Amygdala (tissue), 56 donors: ENCODE data around the gene CPED1.

Experiments used
- DNase-seq, 56 donors: peaks; one replicate each; lab custom pipeline; 2025; lab: John Stamatoyannopoulos, UW

The CPED1 gene

DNA sequence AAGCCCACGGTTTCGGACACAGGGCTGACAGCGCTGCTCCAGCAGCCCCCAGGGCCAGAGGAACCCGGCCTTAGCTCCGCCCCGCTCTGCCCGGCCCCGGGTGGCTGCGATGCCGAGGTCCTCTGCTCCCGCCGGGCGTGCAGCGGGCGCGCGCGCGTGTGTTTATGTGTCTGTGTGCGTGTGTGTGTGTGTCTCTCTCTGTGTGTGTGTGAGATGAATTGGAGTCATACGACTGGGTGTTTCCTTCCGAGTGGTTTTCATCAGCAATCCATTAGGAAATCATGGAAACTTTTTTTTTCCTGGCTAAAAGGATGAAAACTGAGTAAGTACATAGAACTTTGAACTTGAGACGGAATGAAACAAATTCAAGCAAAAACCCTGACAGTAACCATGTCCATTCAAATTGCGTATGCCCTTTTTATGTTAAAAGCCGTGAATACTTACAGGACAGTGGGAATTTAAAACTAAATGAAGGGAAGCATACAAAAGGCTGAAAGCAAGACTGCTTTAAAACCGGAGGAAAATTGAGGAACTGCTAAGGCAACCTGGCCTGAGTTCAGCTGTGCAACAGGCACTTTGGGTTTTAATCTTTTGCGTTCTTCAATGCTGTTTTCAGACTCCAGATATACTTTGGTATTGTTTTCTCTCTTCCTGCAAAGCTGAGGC lies at the start of gene CPED1:
Gene CPED1 (plus strand): TSS at position 121 of the 666 bp plus-strand sequence. CDS start 911 bp downstream, outside the sequence.
- DNase-seq, result peak in 39 of 56 donors; percentile 4 to 64 (median 24)

DNA sequence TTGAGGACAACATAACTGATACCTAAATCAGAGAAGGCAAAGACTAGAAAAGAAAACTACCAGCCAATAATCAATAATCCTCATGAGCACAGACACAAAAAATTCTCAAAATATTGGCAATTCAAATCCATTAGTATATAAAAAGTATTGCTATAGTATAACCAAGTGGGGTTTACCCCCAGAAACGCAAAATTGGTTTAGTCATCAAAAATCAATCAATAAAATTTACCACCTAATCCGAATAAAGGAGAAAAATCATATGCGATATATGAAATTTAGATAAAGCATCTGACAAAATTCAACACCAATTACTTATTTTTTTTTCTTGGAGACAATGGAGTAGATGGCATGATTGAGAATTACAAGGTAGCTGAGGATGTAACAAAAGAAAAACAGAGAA lies 49.2 kb upstream of the CPED1 start:
- DNase-seq, result no peak

DNA sequence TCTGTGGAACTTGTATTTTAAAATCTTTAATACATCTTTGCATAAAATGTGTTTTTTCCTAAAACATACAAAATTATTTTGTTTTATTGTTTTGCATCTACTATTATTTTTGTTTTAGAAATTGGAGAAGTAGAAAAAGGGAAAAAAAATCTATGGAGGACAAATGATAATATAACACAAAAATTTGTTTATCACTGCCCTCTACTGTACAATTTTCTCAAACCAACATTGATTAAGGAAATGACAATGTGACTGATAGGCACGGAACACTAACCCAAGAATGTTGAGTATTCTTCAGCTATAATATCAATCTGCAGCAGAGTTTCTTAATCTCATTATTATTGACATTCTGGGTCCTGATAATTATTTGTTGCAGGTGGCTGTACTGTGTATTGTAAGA lies 47.4 kb upstream of the CPED1 start:
- no peak for DNase-seq

DNA sequence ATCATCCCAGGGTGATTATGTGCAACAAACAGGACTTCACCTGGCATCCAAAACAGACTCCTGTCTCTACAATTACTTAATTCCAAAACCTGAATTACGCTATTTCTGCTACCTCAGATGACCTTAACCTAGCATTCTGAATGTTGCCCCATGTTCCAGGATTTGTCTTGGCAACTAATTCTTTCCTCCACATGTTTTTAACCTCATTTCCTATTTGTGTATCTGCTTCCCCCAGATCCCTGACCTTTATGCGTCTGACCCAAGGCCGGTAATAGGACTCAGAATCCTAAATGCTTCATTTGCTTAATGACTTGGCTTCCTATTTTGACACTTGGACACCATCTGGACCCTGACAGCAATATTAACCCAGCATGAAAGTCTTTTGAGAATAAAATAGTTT lies 46.7 kb upstream of the CPED1 start:
- no peak for DNase-seq

DNA sequence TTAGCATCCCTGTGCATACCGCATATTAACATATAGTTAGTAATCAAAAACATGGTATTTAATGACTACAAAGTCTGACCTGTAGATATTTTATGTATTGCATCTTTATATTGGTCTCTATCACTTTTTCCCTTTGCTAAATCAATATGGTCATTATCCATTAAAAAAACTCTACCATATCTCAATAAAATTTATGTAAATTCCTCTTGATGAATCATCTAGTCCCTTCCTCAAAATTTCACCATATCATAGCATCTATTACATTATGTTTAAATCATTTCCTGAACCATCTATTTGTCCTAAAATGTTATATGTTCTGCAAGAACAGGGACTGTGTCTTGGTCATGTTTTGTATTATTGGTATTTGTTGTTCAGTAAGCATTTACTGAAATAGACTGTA lies 45.6 kb upstream of the CPED1 start:
- DNase-seq, result no peak

DNA sequence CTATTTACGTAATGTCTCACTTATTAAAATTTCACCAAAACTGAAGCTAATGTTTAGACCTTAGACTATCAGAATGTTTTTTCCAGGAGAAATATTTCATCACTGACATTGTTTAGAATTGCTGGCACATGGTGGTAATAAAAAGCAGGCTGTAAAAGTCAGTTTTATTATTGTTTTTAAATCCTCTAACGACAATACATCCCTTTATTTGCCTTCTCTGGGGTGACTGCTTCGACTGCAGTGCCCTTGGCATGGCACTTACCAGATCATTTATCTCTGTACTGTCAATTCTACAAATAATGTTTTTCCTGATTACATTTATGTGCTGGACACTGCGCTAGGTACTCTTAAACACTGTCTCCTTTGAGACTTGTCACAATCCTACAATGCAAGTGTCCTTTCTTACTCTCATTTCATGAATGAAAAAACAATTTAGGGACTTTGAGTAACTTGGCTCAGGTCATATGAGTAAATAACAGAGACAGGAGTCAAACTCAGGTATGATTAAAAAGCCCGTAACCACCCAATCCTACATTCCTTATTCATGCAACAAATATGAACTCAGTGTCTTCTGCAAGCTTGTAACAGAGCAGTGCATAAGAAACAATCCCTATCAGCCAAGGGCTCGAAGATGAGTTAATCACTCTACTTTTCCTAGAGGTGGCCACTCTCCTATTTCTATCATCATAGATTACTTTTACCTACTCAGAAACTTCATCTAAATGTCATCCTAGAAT lies 43.5 kb upstream of the CPED1 start:
- DNase-seq, result no peak

DNA sequence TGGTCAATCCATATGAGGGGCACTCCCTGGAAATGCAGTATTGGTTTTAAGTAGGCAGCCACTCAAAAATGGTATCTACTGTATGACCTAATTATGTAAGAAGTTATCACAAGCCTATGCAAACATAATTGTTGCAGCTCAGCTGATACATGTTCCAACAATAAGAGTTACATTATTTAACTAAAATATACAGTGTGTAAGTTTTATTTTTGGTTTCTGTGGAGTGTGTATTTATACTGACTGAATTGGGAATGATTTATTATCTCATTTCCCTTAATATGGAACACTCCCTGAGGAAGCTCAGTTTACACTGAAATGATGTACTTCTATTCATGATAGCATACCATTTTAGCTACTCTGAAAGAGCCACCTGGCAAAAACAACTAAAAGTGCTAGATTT lies 40.5 kb upstream of the CPED1 start:
- no peak for DNase-seq

DNA sequence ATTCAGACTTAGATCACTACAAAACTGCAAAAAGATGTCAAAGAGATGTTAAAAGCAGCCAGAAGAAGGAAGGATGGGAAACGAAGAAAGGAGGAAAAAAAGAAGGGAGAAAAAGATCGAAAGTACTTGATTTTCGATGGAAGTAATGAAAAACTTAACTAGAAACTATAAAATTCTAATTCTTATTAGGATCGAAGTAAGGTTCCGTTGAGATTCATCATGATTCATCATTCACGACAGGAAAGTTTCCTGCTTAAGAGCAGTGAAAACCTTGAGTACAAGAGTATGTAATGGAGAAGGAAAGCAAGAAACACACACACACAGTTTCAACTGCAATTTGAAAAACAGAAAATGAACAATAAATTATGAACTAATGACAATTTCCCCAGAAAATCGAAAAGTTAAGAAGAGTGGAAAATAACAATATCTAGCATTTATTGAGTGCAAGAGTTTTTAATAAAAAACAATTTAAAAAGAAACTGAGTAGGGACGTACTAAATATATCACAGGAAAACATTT lies 39.1 kb upstream of the CPED1 start:
- DNase-seq, result no peak

DNA sequence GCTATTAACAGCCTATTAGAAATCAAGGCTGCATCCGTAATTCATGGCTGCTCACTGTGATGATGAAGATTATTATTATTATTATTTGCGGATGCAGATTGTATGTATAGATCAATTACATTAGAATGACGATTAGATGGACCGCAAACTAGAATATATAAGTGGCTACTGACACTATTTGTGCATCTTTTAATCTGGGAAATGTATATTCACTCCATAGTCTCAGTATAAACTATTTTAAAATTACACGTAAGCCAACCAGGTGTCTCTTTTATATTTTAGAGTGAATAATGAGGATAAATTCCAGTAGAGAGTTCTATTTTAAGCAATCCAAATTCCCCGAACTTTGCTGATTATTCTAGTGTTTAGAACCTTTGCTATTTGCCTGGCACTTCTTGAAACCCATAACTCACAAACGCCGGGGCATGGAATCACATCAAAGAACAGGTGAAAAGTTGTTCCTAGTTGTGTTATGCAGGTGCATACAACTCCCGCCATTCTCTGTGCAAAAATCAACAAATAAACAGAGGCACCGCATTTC lies 38.4 kb upstream of the CPED1 start:
- DNase-seq, result no peak

DNA sequence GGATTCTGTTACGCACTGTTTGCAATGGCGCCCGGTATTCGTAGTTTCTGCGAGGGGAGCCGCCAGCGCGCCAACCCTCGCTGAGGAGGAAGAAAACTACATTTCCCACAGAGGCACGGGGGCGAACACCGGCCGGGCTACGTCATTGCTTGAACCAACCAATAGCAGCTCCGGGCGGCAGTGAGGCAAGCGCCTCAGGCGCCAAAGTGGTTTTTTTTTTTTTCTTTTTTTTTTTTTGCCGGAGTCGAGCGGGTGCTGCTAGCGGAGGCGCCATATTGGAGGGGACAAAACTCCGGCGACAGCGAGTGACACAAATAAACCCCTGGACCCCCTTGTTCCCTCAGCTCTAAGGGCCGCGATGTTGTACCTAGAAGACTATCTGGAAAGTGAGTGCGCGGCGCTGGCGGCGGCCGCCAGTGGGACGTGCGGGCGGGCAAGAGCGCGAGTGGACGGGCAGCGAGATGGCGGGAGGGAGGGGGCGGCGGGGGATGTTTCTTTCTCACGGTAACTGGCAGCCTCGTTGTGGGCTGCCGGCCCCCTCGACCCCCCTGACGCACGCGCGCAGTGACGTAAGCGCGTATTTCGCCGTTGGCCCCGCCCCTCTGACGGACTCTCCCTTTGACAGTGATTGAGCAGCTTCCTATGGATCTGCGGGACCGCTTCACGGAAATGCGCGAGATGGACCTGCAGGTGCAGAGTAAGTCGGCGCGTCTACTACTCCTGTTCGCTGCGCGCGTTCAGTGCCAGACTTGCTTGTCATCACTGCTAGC lies 37.8 kb upstream of the CPED1 start, which contains the start of gene ING3:
Gene ING3 (plus strand): TSS at position 239 of the 770 bp plus-strand sequence. CDS start 120 bp downstream, at position 359.
- peak; percentile 80 to 99 (median 97) for DNase-seq

DNA sequence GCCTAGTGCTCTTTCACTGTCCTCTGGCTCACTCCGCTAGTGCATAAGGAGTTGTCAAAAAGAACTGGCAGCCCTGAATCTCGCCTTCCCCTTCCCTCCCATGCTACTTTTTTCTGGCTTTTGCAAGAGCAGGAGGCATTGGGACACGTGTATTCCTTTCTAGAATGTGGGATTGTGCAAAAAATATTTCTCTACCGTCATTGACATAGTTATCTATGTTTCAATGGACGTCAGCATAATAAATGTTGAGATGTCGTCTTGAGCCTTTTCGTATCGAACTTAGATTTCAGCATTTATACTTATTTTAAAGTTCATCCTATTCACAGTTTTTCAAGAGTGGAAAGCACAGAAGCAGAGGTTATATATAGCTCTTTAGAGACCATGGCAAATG lies 37.2 kb upstream of the CPED1 start:
- DNase-seq, result no peak

DNA sequence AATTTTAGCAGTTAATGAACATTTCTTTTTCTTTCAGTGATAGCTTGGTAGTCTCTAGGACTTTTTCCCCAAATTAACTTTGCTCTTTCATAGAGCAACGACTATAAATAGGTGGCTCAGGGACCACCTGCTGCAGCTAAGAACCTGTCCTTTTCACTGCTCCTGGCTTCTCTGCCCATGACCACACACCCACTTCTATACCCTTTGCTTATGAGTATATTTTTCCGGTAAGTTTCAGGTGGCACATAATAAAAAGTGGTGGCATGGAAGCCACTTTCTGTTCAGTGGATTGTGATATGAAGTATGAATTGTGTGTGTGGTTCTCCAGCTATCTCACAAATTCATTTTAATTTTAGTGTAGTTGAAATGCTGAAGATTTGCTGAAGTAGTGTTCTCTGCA lies 36.7 kb upstream of the CPED1 start:
- DNase-seq, result no peak

DNA sequence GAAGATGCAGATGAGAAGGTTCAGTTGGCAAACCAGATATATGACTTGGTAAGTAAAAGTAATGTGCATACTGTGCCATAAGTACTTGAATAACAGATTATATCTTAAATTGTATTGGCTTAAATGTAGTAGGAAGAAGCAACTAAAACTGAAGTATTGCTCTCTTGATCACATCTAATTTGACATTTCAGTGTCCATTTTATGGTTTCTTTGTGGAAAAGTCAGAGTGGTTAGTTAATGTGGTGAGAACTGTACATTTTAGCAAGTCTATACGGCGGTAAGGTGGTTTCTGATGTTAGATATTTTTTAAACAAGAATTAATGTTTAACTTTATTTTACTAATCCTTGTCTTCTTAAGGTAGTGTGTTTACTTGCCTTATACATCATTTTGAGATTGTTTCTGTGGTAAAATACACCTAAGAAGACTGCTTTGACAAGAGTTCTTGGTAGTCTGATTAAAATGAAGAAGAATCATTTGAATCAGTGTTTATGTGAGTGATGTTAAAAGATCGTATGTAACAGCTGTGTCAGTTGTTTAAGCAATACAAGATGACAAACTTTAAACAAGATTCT lies 32.8 kb upstream of the CPED1 start:
- DNase-seq, result no peak

DNA sequence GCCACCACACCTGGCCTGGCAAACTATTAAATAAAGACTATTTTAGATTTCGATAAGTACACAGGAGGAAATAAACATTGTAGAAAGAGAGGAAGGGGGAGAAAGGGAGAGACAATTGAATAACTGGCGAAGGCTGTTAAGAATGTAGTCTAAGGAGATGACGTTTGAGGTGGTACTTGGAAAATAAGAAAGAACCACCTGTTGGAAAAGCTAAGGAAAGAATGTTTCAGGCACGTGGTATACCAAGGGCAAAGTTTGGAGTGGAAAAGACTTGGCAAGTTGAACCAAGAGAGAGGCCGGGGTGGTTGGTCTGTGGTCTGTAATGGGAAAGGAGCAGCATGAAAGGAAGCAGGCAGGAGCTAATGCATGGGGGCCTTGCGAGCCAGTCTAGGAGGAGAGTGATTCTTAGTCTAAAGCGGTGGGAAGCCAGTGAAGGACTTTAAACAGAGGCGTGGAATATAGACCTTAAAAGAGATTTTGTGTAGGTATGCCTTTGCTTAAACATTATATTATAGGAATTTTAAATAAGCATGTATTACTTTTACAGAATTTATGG lies 28.5 kb upstream of the CPED1 start:
- DNase-seq, result no peak

DNA sequence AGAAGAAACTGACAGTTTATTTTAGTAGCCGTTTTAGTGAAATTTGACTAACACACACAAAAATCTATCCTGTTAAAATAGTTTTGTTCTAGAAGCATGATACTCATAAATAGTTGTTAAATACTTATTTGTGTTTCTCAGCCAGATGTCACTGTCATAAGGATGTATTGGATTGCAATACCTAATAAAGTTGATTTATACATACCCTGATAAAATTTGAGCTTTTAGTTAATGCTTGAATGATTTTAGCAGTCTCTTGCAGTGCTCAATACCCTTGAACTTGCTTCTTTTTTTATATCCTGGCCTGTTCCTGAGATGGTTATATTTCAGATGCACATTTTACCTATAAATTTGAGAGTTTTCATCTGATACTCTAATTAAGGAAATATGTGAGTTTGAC lies 27.8 kb upstream of the CPED1 start:
- DNase-seq, result no peak

DNA sequence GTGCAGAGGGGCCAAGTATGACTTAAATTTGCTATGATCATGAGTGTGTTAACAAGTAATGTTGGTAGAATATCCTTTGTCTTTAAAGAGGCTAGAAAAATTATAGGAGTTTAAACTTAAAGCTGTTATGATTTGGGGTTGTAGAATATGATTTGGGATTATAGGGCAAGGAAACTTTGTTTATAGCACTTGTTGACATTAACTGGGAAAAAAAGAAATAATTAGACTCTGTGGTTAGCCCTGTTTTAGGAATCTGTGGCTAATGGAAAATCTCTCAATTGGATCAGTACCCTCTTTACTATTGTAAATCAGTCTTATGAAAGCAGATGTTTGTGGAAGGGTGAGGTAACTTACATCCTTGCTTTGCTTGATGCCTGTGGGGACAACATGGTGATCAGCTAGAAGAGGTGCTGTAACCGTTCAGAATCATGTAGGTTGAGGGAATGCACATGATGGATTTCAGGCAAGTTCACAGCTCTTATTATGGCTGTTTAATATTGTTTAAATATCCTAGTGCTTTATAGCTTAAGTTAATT lies 26.8 kb upstream of the CPED1 start:
- no peak for DNase-seq

DNA sequence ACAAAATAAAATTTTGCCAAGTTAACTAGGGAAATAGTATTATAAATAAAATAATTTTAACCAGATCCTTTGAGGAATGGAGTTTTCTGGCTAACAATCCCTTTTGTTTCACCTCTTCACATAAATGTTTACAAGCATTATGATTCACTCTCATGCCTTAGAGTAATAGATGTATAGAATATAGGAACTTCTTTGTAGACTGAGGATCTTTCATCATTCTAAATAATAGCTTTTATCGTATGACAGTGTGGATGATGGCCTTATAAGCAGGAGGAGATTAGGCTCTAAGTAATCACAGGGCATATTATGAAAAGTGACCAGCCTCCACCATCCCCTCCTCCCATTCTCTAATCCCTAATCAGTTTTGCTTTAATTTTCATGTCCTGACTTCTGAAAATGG lies 24.4 kb upstream of the CPED1 start:
- no peak for DNase-seq

DNA sequence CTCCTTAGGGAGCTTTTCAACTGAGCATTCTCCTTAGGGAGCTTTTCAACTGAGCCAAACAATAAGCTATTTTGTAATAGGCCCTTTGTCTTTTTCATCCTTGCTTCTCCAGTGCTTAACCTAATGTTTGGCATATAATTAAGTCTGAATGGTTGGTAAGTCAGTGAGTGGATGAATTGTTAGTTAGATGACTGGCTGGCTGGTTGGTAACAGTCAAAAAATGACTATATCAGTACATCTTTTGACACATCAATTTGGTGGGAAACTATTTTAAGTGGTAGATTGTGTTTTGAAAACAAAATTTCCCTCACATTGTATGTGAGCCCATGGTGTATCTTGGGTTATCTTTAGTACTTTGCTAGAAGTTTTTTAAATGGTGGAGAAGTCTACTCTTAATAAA lies 21.6 kb upstream of the CPED1 start:
- DNase-seq, result no peak

DNA sequence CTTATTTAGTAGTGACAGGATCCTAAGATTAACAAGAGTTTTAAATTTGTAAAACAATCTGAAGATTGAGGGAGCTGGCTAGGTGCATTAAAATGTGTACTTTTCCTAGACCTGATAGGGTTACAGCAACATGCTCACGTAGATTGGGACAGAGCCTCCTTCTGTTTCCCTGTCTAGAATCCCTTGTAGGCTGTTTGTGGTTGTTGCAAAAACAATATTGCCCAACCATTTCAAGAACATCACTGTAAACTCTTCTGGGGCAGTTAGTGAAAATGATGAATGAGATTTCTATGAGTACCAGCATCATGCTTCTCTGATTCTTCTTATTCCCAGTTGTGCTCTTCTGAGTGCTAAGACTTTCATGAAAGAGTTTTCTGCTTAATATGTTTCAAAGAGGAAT lies 14.7 kb upstream of the CPED1 start:
- no peak for DNase-seq
